ENCODE data around the gene HOXD1. TPM values are rescaled to one million over a fixed set of nuclear protein-coding genes. Genes with fewer than 3 reads are reported as not detected.

Gene HOXD1
- total and polyA plus RNA-seq, 2 of the 4 experiments (the other 2 are of a cell fraction): not detected

DNA sequence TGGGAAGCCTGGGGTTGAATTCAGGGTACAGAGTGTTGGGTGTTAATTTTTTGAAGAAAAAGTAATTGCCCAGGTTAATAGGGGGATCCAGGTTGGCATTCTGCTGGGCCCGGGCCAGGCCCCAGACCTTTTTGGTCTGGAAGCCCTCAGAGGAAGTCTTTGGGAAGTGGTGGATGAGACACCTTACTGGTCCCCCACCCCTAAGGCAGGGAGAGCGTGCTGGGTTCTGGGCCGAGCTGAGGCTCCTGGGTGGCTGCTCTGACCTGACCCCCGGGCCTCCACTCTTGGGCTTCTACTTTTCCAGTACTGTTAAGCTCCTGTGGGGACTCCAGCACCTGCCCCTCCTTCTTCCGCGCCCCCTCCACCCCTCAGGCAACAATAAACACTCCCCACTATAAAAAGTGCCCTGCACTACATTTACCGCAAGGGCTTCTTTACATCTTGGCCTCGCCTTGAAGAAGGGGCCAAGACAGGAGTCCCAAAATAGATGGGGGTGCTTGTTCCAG is 32.1 kb upstream of the HOXD1 start:
- no peak overlapping the region for H3K14ac ChIP-seq (replicated peaks; ENCODE audit: low read depth, low read length)
- CTCF ChIA-PET: no interaction called here
- no peak overlapping the region for H3K9ac ChIP-seq (ENCODE audit: low read depth, low read length)
- no peak for TF ChIP-seq CEBPB (IDR thresholded peaks at IDR 0.05; ENCODE audit: low read depth, low read length)
- TF ChIP-seq BHLHE40 (IDR thresholded peaks at IDR 0.05; ENCODE audit: low read depth, low read length): no peak
- TF ChIP-seq MAZ (IDR thresholded peaks at IDR 0.05; ENCODE audit: borderline replicate concordance, low read depth, low read length): no peak
- TF ChIP-seq MAFK (IDR thresholded peaks at IDR 0.05; ENCODE audit: low read depth, low read length): no peak
- no peak for TF ChIP-seq RAD21 (IDR thresholded peaks at IDR 0.05; ENCODE audit: low read length)
- TF ChIP-seq, protein P1, sequence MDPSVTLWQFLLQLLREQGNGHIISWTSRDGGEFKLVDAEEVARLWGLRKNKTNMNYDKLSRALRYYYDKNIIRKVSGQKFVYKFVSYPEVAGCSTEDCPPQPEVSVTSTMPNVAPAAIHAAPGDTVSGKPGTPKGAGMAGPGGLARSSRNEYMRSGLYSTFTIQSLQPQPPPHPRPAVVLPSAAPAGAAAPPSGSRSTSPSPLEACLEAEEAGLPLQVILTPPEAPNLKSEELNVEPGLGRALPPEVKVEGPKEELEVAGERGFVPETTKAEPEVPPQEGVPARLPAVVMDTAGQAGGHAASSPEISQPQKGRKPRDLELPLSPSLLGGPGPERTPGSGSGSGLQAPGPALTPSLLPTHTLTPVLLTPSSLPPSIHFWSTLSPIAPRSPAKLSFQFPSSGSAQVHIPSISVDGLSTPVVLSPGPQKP (IDR thresholded peaks at IDR 0.05; ENCODE audit: borderline replicate concordance, low read depth, low read length): no peak
- TF ChIP-seq CHD1 (IDR thresholded peaks at IDR 0.05; ENCODE audit: low read depth, low read length): no peak
- no peak for TF ChIP-seq MXI1 (IDR thresholded peaks at IDR 0.05; ENCODE audit: borderline replicate concordance, low read depth, low read length)
- TF ChIP-seq NFE2L2 (IDR thresholded peaks at IDR 0.05; ENCODE audit: low read depth, low read length): no peak
- TF ChIP-seq RFX5 (IDR thresholded peaks at IDR 0.05; ENCODE audit: low read depth, low read length): no peak
- TF ChIP-seq, protein P2, sequence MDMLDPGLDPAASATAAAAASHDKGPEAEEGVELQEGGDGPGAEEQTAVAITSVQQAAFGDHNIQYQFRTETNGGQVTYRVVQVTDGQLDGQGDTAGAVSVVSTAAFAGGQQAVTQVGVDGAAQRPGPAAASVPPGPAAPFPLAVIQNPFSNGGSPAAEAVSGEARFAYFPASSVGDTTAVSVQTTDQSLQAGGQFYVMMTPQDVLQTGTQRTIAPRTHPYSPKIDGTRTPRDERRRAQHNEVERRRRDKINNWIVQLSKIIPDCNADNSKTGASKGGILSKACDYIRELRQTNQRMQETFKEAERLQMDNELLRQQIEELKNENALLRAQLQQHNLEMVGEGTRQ (IDR thresholded peaks at IDR 0.05; ENCODE audit: low read depth, low read length): no peak
- no peak for TF ChIP-seq RCOR1 (IDR thresholded peaks at IDR 0.05; ENCODE audit: insufficient replicate concordance, low read length)
- TF ChIP-seq FOS (IDR thresholded peaks at IDR 0.05; ENCODE audit: low read depth, low read length): no peak
- no peak for TF ChIP-seq SMC3 (IDR thresholded peaks at IDR 0.05; ENCODE audit: low read depth, low read length)
- TF ChIP-seq POLR2A (IDR thresholded peaks at IDR 0.05; ENCODE audit: low read depth, low read length): no peak
- TF ChIP-seq CTCF (conservative IDR thresholded peaks at IDR 0.05; ENCODE audit: low read depth, low read length): no peak
- H3K23ac ChIP-seq (ENCODE audit: low read depth, low read length): no peak overlapping the region
- no peak overlapping the region for H2BK20ac ChIP-seq (ENCODE audit: low read depth, low read length)
- H3K4ac ChIP-seq (ENCODE audit: low read depth, low read length): no peak overlapping the region
- dilution Hi-C loops (cut with HindIII; ENCODE audit: low sequenced_read_pairs, unreplicated experiment): no loop called here
- H3K36me3 ChIP-seq (ENCODE audit: control insufficient read depth, insufficient read depth, low read length): no peaks in the 10 kb centered on the region
- in situ Hi-C loops (cut with MboI; ENCODE audit: low sequenced_read_pairs): no loop called here
- no peak overlapping the region for H4K91ac ChIP-seq (ENCODE audit: insufficient read depth, low read depth, low read length)
- H3K18ac ChIP-seq (ENCODE audit: low read depth, low read length): no peak overlapping the region
- no peak overlapping the region for H2AFZ ChIP-seq (replicated peaks; ENCODE audit: low read length, poor library complexity)
- no peak overlapping the region for H4K5ac ChIP-seq (ENCODE audit: low read depth, low read length)
- intact Hi-C loops (cut with micrococcal nuclease): no loop called here
- no peak overlapping the region for H4K8ac ChIP-seq (ENCODE audit: low read depth in 2 of 2, low read length in 2 of 2)
- POLR2A ChIA-PET (ENCODE audit: unreplicated experiment): no interaction called here
- WGBS, 2 experiments (ENCODE audit: extremely low coverage in 2 of 2, insufficient read length in 1 of 2): 20% methylated on average over 1 of the region's 8 CpGs; no CpG with 5 or more reads in 1 of the 2 experiments
- no peaks in the 10 kb centered on the region for H3K9me1 ChIP-seq (ENCODE audit: insufficient read depth, low read length)
- H2BK120ac ChIP-seq (ENCODE audit: low read depth, low read length): no peak overlapping the region
- H2AK5ac ChIP-seq (ENCODE audit: low read depth, low read length): no peak overlapping the region
- no peak overlapping the region for H2AK9ac ChIP-seq (replicated peaks; ENCODE audit: low read depth, low read length, poor library complexity)
- no peak overlapping the region for H2BK5ac ChIP-seq (ENCODE audit: low read depth, low read length, poor library complexity, severe bottlenecking)
- no peak overlapping the region for H3K27ac ChIP-seq (ENCODE audit: insufficient read depth, low read length)
- DNase-seq (no peak), ATAC-seq (ENCODE audit: low read depth) (no peak)
- H2BK15ac ChIP-seq (ENCODE audit: low read depth, low read length): no peak overlapping the region
- H3K4me1 ChIP-seq (ENCODE audit: control insufficient read depth, insufficient read depth, low read length): no peaks in the 10 kb centered on the region
- no peak overlapping the region for H3K4me3 ChIP-seq (ENCODE audit: insufficient read depth, low read depth, low read length)
- no peaks in the 10 kb centered on the region for H4K20me1 ChIP-seq (ENCODE audit: insufficient read depth, low read length)
- peaks cover 16% of the 10 kb centered on the region for H3K9me3 ChIP-seq (ENCODE audit: control insufficient read depth, insufficient read depth, low read length)
- H3K4me2 ChIP-seq (ENCODE audit: low read depth, low read length): no peak overlapping the region
- no peaks in the 10 kb centered on the region for H3K79me1 ChIP-seq (ENCODE audit: low read depth in 1 of 2, low read length in 2 of 2)
- H3K56ac ChIP-seq (ENCODE audit: extremely low read depth, insufficient read depth, low read length): no peak overlapping the region
- H3K27me3 ChIP-seq (ENCODE audit: control insufficient read depth, insufficient read depth, low read length): peaks cover 91% of the 10 kb centered on the region
- no TSS peak for BruUV-seq (replicated peaks)

Measured in IMR-90 (cell line).